CD4-positive, alpha-beta memory T cell (primary cell): ENCODE measurements around the gene LSM6. TPM values are rescaled to one million over a fixed set of nuclear protein-coding genes. Genes with fewer than 3 reads are reported as not detected.

ENCODE experiments used
- CTCF ChIA-PET: fragments of 350-600 bp; sonication (Branson Sonifier 250); formaldehyde crosslinking; loops from one replicate; lab custom pipeline; 2021; ENCODE audit warnings: inconsistent platforms; ENCODE audit not compliant: partially characterized antibody; lab: Charles Lee
- POLR2A ChIA-PET: fragments of 350-600 bp; sonication (Branson Sonifier 250); formaldehyde crosslinking; loops from one replicate; lab custom pipeline; 2021; ENCODE audit not compliant: partially characterized antibody; lab: Charles Lee
- DNase-seq, 5 donors: peaks; one replicate each; pipeline versions ENCODE4 v3.0.0 to v3.0.0-alpha.2; 2020 to 2022; ENCODE audit warnings: mixed read lengths in 1 of 5
- H3K27ac ChIP-seq: one replicate; pipeline ENCODE4 v1.7.0; 2013; ENCODE audit warnings: low read depth, low read length
- H3K27me3 ChIP-seq: 2 replicates; pipeline ENCODE4 v1.7.0; 2013; ENCODE audit warnings: mild to moderate bottlenecking, low read length, moderate library complexity; ENCODE audit not compliant: insufficient read depth
- H3K36me3 ChIP-seq: 2 replicates; pipeline ENCODE4 v1.7.0; 2013; ENCODE audit warnings: mild to moderate bottlenecking, low read length, moderate library complexity; ENCODE audit not compliant: insufficient read depth
- H3K4me1 ChIP-seq: 2 replicates; pipeline ENCODE4 v1.7.0; 2013; ENCODE audit warnings: mild to moderate bottlenecking, low read length, moderate library complexity; ENCODE audit not compliant: insufficient read depth
- H3K4me3 ChIP-seq, 2 donors: one replicate each; pipeline ENCODE4 v1.7.0; 2013; ENCODE audit warnings: low read length in 2 of 2, mild to moderate bottlenecking in 1 of 2
- H3K9me3 ChIP-seq, 2 donors: one replicate each; pipeline ENCODE4 v1.7.0; 2013; ENCODE audit warnings: low read length in 2 of 2, control low read depth in 1 of 2; ENCODE audit not compliant: control insufficient read depth in 1 of 2
- H3K27ac Mint-ChIP-seq, 7 donors: one replicate each; pipeline ENCODE4 v1.8.0; 2020 to 2021; ENCODE audit warnings: mixed read lengths in 7 of 7, mild to moderate bottlenecking in 6 of 7, inconsistent platforms in 3 of 7, moderate library complexity in 3 of 7
- H3K27me3 Mint-ChIP-seq, 2 donors: one replicate each; pipeline ENCODE4 v1.8.0; 2020 to 2021; ENCODE audit warnings: mixed read lengths in 2 of 2
- H3K36me3 Mint-ChIP-seq, 2 donors: one replicate each; pipeline ENCODE4 v1.8.0; 2020 to 2021; ENCODE audit warnings: mixed read lengths in 2 of 2, inconsistent platforms in 1 of 2, mild to moderate bottlenecking in 1 of 2
- H3K4me1 Mint-ChIP-seq, 4 donors: one replicate each; pipeline ENCODE4 v1.8.0; 2020 to 2021; ENCODE audit warnings: mixed read lengths in 4 of 4, mild to moderate bottlenecking in 1 of 4
- H3K4me3 Mint-ChIP-seq, 8 donors: one replicate each; pipeline ENCODE4 v1.8.0; 2020 to 2021; ENCODE audit warnings: mixed read lengths in 8 of 8, mild to moderate bottlenecking in 7 of 8, moderate library complexity in 6 of 8, inconsistent platforms in 3 of 8
- H3K9me3 Mint-ChIP-seq, 8 donors: one replicate each; pipeline ENCODE4 v1.8.0; 2020 to 2021; ENCODE audit warnings: mixed read lengths in 8 of 8, mild to moderate bottlenecking in 5 of 8, inconsistent platforms in 3 of 8, moderate library complexity in 1 of 8
- intact Hi-C: fragments of 100-400 bp; cut with micrococcal nuclease; formaldehyde crosslinking; loops from one replicate; pipeline ENCODE4 v1.15.1; 2023
- polyA plus RNA-seq, 2 donors: library from polyadenylated mRNA; unstranded; fragments of 300-500 nt; fragmentation: Illumina TruSeq; gene quantifications; one replicate each; pipeline ENCODE4 v1.2.3, GENCODE V29; 2021
- total RNA-seq, 2 experiments: library from RNA; stranded (reverse); gene quantifications; one replicate each; pipeline ENCODE4 v1.2.3, GENCODE V29; 2021

LSM6 gene
- total and polyA plus RNA-seq, 4 experiments from 2014 or later, result 47.7 to 76.3 (median 63.5) TPM

- Mint-ChIP-seq H3K9me3 (peaks cover 0 to 4% (median 0%) of the 10 kb centered on the region in 8 donors), H3K27me3 (no peaks in the 10 kb centered on the region), H3K4me3 (no peak overlapping the region), H3K36me3 (no peaks in the 10 kb centered on the region), H3K4me1 (no peaks in the 10 kb centered on the region), H3K27ac (no peak overlapping the region)
- ChIA-PET CTCF (no interaction called here), POLR2A (no interaction called here)
- Histone ChIP-seq H3K36me3 (no peaks in the 10 kb centered on the region), H3K27ac (no peak overlapping the region), H3K4me3 (no peak overlapping the region), H3K27me3 (no peaks in the 10 kb centered on the region), H3K9me3 (no peaks in the 10 kb centered on the region), H3K4me1 (no peaks in the 10 kb centered on the region)
- intact Hi-C loops, result no loop called here
- DNase-seq, result no peak
Observed at GRCh38 chr4:146229406-146229805, 53.9 kb downstream of the LSM6 start.

- Histone ChIP-seq H3K4me1 (no peaks in the 10 kb centered on the region), H3K4me3 (no peak overlapping the region), H3K9me3 (no peaks in the 10 kb centered on the region), H3K27me3 (no peaks in the 10 kb centered on the region), H3K36me3 (no peaks in the 10 kb centered on the region), H3K27ac (no peak overlapping the region)
- Mint-ChIP-seq H3K27ac (no peak overlapping the region), H3K27me3 (peaks cover 2 to 5% of the 10 kb centered on the region in 2 donors), H3K36me3 (no peaks in the 10 kb centered on the region), H3K4me3 (no peak overlapping the region), H3K9me3 (peaks cover 0 to 4% (median 0%) of the 10 kb centered on the region in 8 donors), H3K4me1 (no peaks in the 10 kb centered on the region)
- intact Hi-C loops, result no loop called here
- DNase-seq, result no peak
- ChIA-PET POLR2A (no interaction called here), CTCF (interaction anchor here (1.2 kb wide), 1 partner anchor 10 kb away, joined by 3 read pairs; no protein-coding TSS in a partner anchor)
Observed at GRCh38 chr4:146232131-146232722, 56.7 kb downstream of the LSM6 start.

GRCh38 chr4:146235654-146236177 is 60.2 kb downstream of the LSM6 start:
- POLR2A ChIA-PET, result no interaction called here
- CTCF ChIA-PET, result interaction anchor here (1.0 to 1.4 kb wide), 2 partner anchors 9 to 861 kb away, joined by 3 to 5 read pairs; no protein-coding TSS in a partner anchor

GRCh38 chr4:146236216-146236615 is 60.7 kb downstream of the LSM6 start:
- no peak for DNase-seq
- POLR2A ChIA-PET, result no interaction called here
- no peaks in the 10 kb centered on the region for H3K36me3 Mint-ChIP-seq
- intact Hi-C loops, result no loop called here
- H3K4me1 Mint-ChIP-seq, result no peaks in the 10 kb centered on the region
- no peaks in the 10 kb centered on the region for H3K4me1 ChIP-seq
- H3K27me3 Mint-ChIP-seq, result peaks cover 4 to 8% of the 10 kb centered on the region in 2 donors
- no peaks in the 10 kb centered on the region for H3K36me3 ChIP-seq
- no peak overlapping the region for H3K27ac ChIP-seq
- CTCF ChIA-PET, result interaction anchor here (1.5 kb wide), 1 partner anchor 8 kb away, joined by 5 read pairs; no protein-coding TSS in a partner anchor
- no peaks in the 10 kb centered on the region for H3K9me3 ChIP-seq
- no peak overlapping the region for H3K4me3 Mint-ChIP-seq
- no peak overlapping the region for H3K27ac Mint-ChIP-seq
- no peak overlapping the region for H3K4me3 ChIP-seq
- peaks cover 0 to 4% (median 0%) of the 10 kb centered on the region in 8 donors for H3K9me3 Mint-ChIP-seq
- H3K27me3 ChIP-seq, result no peaks in the 10 kb centered on the region

More at GRCh38 chr4:146235654-146236177, 60.2 kb downstream of the LSM6 start:
- Histone ChIP-seq H3K27ac (no peak overlapping the region), H3K36me3 (no peaks in the 10 kb centered on the region), H3K4me3 (no peak overlapping the region), H3K27me3 (no peaks in the 10 kb centered on the region), H3K4me1 (no peaks in the 10 kb centered on the region), H3K9me3 (no peaks in the 10 kb centered on the region)
- no peak overlapping the region for H3K27ac Mint-ChIP-seq
- intact Hi-C loops, result no loop called here
- no peaks in the 10 kb centered on the region for H3K36me3 Mint-ChIP-seq
- H3K4me3 Mint-ChIP-seq, result no peak overlapping the region
- H3K4me1 Mint-ChIP-seq, result no peaks in the 10 kb centered on the region
- DNase-seq, result no peak
- H3K27me3 Mint-ChIP-seq, result peaks cover 4 to 8% of the 10 kb centered on the region in 2 donors
- peaks cover 0 to 4% (median 0%) of the 10 kb centered on the region in 8 donors for H3K9me3 Mint-ChIP-seq

GRCh38 chr4:146237092-146237491 is 61.6 kb downstream of the LSM6 start:
- intact Hi-C loops, result no loop called here
- ChIA-PET CTCF (interaction anchor here (1.4 to 1.5 kb wide), 2 partner anchors 9 to 860 kb away, joined by 4 to 5 read pairs; no protein-coding TSS in a partner anchor), POLR2A (no interaction called here)
- Histone ChIP-seq H3K27me3 (no peaks in the 10 kb centered on the region), H3K4me1 (no peaks in the 10 kb centered on the region), H3K9me3 (no peaks in the 10 kb centered on the region), H3K36me3 (no peaks in the 10 kb centered on the region), H3K27ac (no peak overlapping the region), H3K4me3 (no peak overlapping the region)
- Mint-ChIP-seq H3K36me3 (no peaks in the 10 kb centered on the region), H3K4me1 (peaks cover 2 to 4% (median 3%) of the 10 kb centered on the region in 4 donors), H3K27me3 (peaks cover 4 to 11% of the 10 kb centered on the region in 2 donors), H3K9me3 (peaks cover 0 to 2% (median 0%) of the 10 kb centered on the region in 8 donors), H3K4me3 (no peak overlapping the region), H3K27ac (no peak overlapping the region)
- DNase-seq, result no peak

DNA sequence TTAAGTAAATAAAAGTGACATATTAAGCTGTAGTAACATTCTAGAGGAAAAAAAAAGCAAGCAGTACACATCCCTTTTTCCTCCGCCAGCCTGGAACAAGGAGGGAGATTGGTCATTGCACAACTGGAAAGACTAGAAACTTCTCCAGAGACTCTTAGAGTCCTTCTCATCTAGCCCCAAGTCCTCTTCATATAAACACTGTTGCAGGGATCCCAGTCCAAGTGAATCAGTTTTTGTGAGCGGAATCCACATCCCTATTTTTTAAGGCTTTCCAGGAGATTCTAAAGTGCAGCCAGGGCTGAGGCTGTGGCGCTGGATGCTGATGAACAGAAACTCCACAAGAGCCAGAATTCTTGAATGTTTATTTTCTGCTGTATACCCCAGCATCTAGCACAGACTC is 62.6 kb downstream of the LSM6 start:
- CTCF ChIA-PET, result interaction anchor here (1.4 kb wide), 1 partner anchor 859 kb away, joined by 4 read pairs; no protein-coding TSS in a partner anchor
- H3K27me3 ChIP-seq, result no peaks in the 10 kb centered on the region
- no peak overlapping the region for H3K27ac Mint-ChIP-seq

More for the DNA sequence above, 62.6 kb downstream of the LSM6 start:
- Mint-ChIP-seq H3K4me3 (no peak overlapping the region), H3K9me3 (no peaks in the 10 kb centered on the region), H3K4me1 (peaks cover 4 to 5% (median 5%) of the 10 kb centered on the region in 4 donors), H3K36me3 (no peaks in the 10 kb centered on the region), H3K27me3 (peaks cover 4 to 11% of the 10 kb centered on the region in 2 donors)
- Histone ChIP-seq H3K27ac (no peak overlapping the region), H3K36me3 (no peaks in the 10 kb centered on the region), H3K9me3 (no peaks in the 10 kb centered on the region), H3K4me3 (no peak overlapping the region), H3K4me1 (peaks cover 2% of the 10 kb centered on the region)
- no peak for DNase-seq
- intact Hi-C loops, result no loop called here
- POLR2A ChIA-PET, result no interaction called here
